Peyer's patch (tissue), 4 donors: ENCODE measurements around the gene NDEL1.

Experiments
- CTCF ChIP-seq, 6 experiments: fragments of 450-650 bp in 4 of 6; fragments of 200-600 bp in 2 of 6; sonication (generic) in 1 of 6; IDR thresholded peaks; one replicate each; pipeline ENCODE4 v1.5.1; 2017 to 2019; ENCODE audit warnings: antibody characterized with exemption in 6 of 6, mild to moderate bottlenecking in 3 of 6, moderate library complexity in 1 of 6
- POLR2A ChIP-seq, 2 donors: fragments of 450-650 bp; IDR thresholded peaks; one replicate each; pipeline ENCODE4 v1.5.1; 2017; ENCODE audit warnings: antibody characterized with exemption in 2 of 2, mild to moderate bottlenecking in 2 of 2, moderate library complexity in 2 of 2

GRCh38 chr17:8430966-8431365, 4.7 kb upstream of the NDEL1 start:
- TF ChIP-seq CTCF (IDR thresholded peaks at IDR 0.05) = no peak
- no peak for TF ChIP-seq POLR2A (IDR thresholded peaks at IDR 0.05)
